Gastroesophageal sphincter (tissue), 3 donors: ENCODE data around the gene HNRNPA2B1.

ENCODE experiments used
- CTCF ChIP-seq, 4 experiments: fragments of 200-600 bp in 2 of 4; fragments of 450-650 bp in 2 of 4; sonication (generic) in 1 of 4; IDR thresholded peaks; one replicate each; pipeline ENCODE4 v1.5.1; 2017 to 2019; ENCODE audit warnings: antibody characterized with exemption in 4 of 4, mild to moderate bottlenecking in 2 of 4, moderate library complexity in 2 of 4
- EP300 ChIP-seq: sonication (generic); formaldehyde crosslinking; IDR thresholded peaks from one replicate; pipeline ENCODE4 v1.6.1; 2017; ENCODE audit warnings: antibody characterized with exemption, mild to moderate bottlenecking
- POLR2A ChIP-seq, 2 donors: fragments of 450-650 bp; IDR thresholded peaks; one replicate each; pipeline ENCODE4 v1.6.1; 2017; ENCODE audit warnings: antibody characterized with exemption in 2 of 2, mild to moderate bottlenecking in 2 of 2, moderate library complexity in 1 of 2
- POLR2AphosphoS5 ChIP-seq: sonication (generic); formaldehyde crosslinking; IDR thresholded peaks from one replicate; pipeline ENCODE4 v1.6.1; 2017; ENCODE audit warnings: antibody characterized with exemption

DNA sequence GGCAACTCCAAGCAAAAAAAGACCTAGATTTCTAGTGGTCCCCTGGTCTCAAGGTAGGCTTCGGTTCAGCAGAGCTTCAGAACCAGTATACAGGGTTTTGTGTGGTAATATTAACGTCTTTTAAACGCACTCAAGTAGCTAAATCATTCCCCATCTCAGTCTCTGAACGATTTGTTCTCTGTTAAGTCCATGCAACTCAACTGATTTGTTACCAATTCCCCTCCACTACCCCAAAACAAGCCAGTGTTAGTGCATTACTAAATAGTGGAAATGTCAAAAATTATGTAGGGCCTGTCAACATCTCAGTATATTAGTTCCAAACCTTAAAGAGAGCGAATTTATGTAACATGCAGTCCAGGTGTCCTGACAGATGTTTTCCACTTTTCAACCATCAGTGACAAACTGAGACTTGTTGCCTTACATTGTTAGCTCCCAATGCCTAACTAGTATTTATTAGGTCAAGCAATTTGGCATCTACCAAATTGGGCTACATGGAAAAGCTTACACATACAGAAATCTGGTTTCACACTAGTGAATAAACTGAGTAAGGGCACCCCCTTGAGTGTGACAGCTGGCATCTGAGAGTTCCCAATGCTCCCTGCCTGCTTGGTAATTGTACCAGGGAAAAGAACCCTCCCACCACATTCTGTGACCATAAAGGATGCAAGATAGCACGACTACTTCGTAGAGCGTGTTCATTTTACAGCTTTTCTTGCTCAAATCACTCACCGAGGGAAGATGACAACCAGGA lies 12.2 kb downstream of the HNRNPA2B1 start:
- TF ChIP-seq CTCF (IDR thresholded peaks at IDR 0.05) = no peak
- no peak for TF ChIP-seq POLR2AphosphoS5
- TF ChIP-seq POLR2A (IDR thresholded peaks at IDR 0.05) = no peak
- no peak for TF ChIP-seq EP300
